Caco-2 (cell line): ENCODE measurements around the gene SCRN1. TPM values are rescaled to one million over a fixed set of nuclear protein-coding genes. Genes with fewer than 3 reads are reported as not detected.

Source experiments
- BruUV-seq: library from RNA; stranded (reverse); fragments of 400-500 nt; replicated peaks from 2 replicates; lab custom pipeline; 2021; lab: Mats Ljungman, UMichigan
- CTCF ChIA-PET: fragments of 300-600 bp; sonication (Branson Sonifier 250); formaldehyde crosslinking; loops from one replicate; lab custom pipeline; 2022; ENCODE audit warnings: antibody characterized with exemption; lab: Charles Lee
- POLR2A ChIA-PET: fragments of 300-600 bp; sonication (Branson Sonifier 250); formaldehyde crosslinking; loops from one replicate; lab custom pipeline; 2022; ENCODE audit warnings: antibody characterized with exemption; lab: Charles Lee
- DNase-seq, 2 experiments: peaks; one replicate each; pipeline versions ENCODE4 v3.0.0 to v3.0.0-alpha.2; 2020 to 2022
- H3K27me3 ChIP-seq: replicated peaks from 2 replicates; pipeline ENCODE4 v1.6.0; 2011; ENCODE audit warnings: low read length; ENCODE audit not compliant: control insufficient read depth, insufficient read depth
- H3K36me3 ChIP-seq: 2 replicates; pipeline ENCODE4 v1.5.1; 2011; ENCODE audit warnings: low read length; ENCODE audit not compliant: control insufficient read depth, insufficient read depth
- H3K4me1 ChIP-seq: fragments of 250-450 bp; sonication (Bioruptor Pico); 2 replicates; pipeline ENCODE4 v1.5.1; 2020; ENCODE audit warnings: mild to moderate bottlenecking
- H3K4me3 ChIP-seq: 2 replicates; pipeline ENCODE4 v1.5.1; 2011; ENCODE audit warnings: low read depth, mild to moderate bottlenecking, control low read depth, low read length
- H3K9me3 ChIP-seq: fragments of 250-450 bp; sonication (Bioruptor Pico); 2 replicates; pipeline ENCODE4 v1.5.1; 2020; ENCODE audit warnings: mild to moderate bottlenecking, moderate library complexity
- H3K27ac Mint-ChIP-seq: one replicate; pipeline ENCODE4 v1.8.0; 2022; ENCODE audit warnings: mixed read lengths; ENCODE audit not compliant: unreplicated experiment
- H3K27me3 Mint-ChIP-seq: one replicate; pipeline ENCODE4 v1.8.0; 2022; ENCODE audit warnings: mixed read lengths; ENCODE audit not compliant: insufficient read depth, unreplicated experiment
- H3K36me3 Mint-ChIP-seq: one replicate; pipeline ENCODE4 v1.8.0; 2022; ENCODE audit warnings: mild to moderate bottlenecking, mixed read lengths; ENCODE audit not compliant: insufficient read depth, unreplicated experiment
- H3K4me1 Mint-ChIP-seq: one replicate; pipeline ENCODE4 v1.8.0; 2022; ENCODE audit warnings: low read depth, mixed read lengths; ENCODE audit not compliant: unreplicated experiment
- H3K4me3 Mint-ChIP-seq: one replicate; pipeline ENCODE4 v1.8.0; 2022; ENCODE audit warnings: mild to moderate bottlenecking, moderate library complexity, mixed read lengths; ENCODE audit not compliant: unreplicated experiment
- H3K9me3 Mint-ChIP-seq: one replicate; pipeline ENCODE4 v1.8.0; 2022; ENCODE audit warnings: mixed read lengths; ENCODE audit not compliant: unreplicated experiment
- CTCF ChIP-seq, 2 experiments: fragments of 200-600 bp in 1 of 2; IDR thresholded peaks; 1 replicate in 1 of 2; 2 replicates in 1 of 2; pipeline versions ENCODE4 v1.5.1 to v1.8.0; 2011 to 2022; ENCODE audit warnings: antibody characterized with exemption in 1 of 2, control low read depth in 1 of 2, inconsistent platforms in 1 of 2, low read depth in 1 of 2, low read length in 1 of 2, mild to moderate bottlenecking in 1 of 2, moderate library complexity in 1 of 2; ENCODE audit not compliant: insufficient read depth in 1 of 2, severe bottlenecking in 1 of 2, unreplicated experiment in 1 of 2
- intact Hi-C: fragments of 100-400 bp; cut with micrococcal nuclease; formaldehyde crosslinking; loops from one replicate; pipeline ENCODE4 v1.10.0; 2022; ENCODE audit not compliant: unreplicated experiment
- total RNA-seq: library from RNA; stranded (reverse); gene quantifications from 2 replicates; pipeline ENCODE4 v1.2.3, GENCODE V29; 2022

SCRN1 gene
- total RNA-seq, 1 experiment from 2014 or later = 92.9 TPM

- H3K4me1 Mint-ChIP-seq = no peaks in the 10 kb centered on the region
- Histone ChIP-seq H3K4me3 (no peak overlapping the region), H3K9me3 (no peaks in the 10 kb centered on the region; the same call in 1 of the 2 replicates), H3K36me3 (peaks cover 5% of the 10 kb centered on the region), H3K4me1 (no peaks in the 10 kb centered on the region), H3K27me3 (no peaks in the 10 kb centered on the region)
- H3K27me3 Mint-ChIP-seq = no peaks in the 10 kb centered on the region
- CTCF ChIA-PET = no interaction called here
- no peak overlapping the region for H3K4me3 Mint-ChIP-seq
- intact Hi-C loops = no loop called here
- no peak for TF ChIP-seq CTCF (IDR thresholded peaks at IDR 0.05; ENCODE audit: insufficient read depth in 1 of 2, low read depth in 1 of 2, low read length in 1 of 2, severe bottlenecking in 1 of 2, unreplicated experiment in 1 of 2)
- no TSS peak for BruUV-seq
- no peak for DNase-seq
- POLR2A ChIA-PET = no interaction called here
- peaks cover 82% of the 10 kb centered on the region for H3K36me3 Mint-ChIP-seq
- H3K9me3 Mint-ChIP-seq = no peaks in the 10 kb centered on the region
- H3K27ac Mint-ChIP-seq = no peak overlapping the region
Observed at GRCh38 chr7:29955799-29956486, 33.7 kb downstream of the SCRN1 start.

- POLR2A ChIA-PET = no interaction called here
- Histone ChIP-seq H3K9me3 (no peaks in the 10 kb centered on the region; the same call in 1 of the 2 replicates), H3K4me1 (no peaks in the 10 kb centered on the region), H3K27me3 (no peaks in the 10 kb centered on the region), H3K4me3 (no peak overlapping the region), H3K36me3 (peaks cover 6% of the 10 kb centered on the region)
- Mint-ChIP-seq H3K4me1 (no peaks in the 10 kb centered on the region), H3K27me3 (no peaks in the 10 kb centered on the region), H3K36me3 (peaks cover 89% of the 10 kb centered on the region), H3K9me3 (no peaks in the 10 kb centered on the region), H3K4me3 (no peak overlapping the region), H3K27ac (no peak overlapping the region)
- DNase-seq = no peak
- no TSS peak for BruUV-seq
- no peak for TF ChIP-seq CTCF (IDR thresholded peaks at IDR 0.05; ENCODE audit: insufficient read depth in 1 of 2, low read depth in 1 of 2, low read length in 1 of 2, severe bottlenecking in 1 of 2, unreplicated experiment in 1 of 2)
- intact Hi-C loops = no loop called here
- CTCF ChIA-PET = no interaction called here
Observed at GRCh38 chr7:29955075-29955792, 34.4 kb downstream of the SCRN1 start.

GRCh38 chr7:29953726-29954347 is 35.8 kb downstream of the SCRN1 start:
- POLR2A ChIA-PET = no interaction called here
- no peaks in the 10 kb centered on the region for H3K27me3 ChIP-seq
- peaks cover 6% of the 10 kb centered on the region for H3K36me3 ChIP-seq
- CTCF ChIA-PET = no interaction called here
- Mint-ChIP-seq H3K36me3 (peaks cover 95% of the 10 kb centered on the region), H3K4me1 (no peaks in the 10 kb centered on the region), H3K9me3 (no peaks in the 10 kb centered on the region), H3K27me3 (no peaks in the 10 kb centered on the region), H3K27ac (no peak overlapping the region), H3K4me3 (no peak overlapping the region)
- TSS peak; percentile 7 for BruUV-seq
- no peak for DNase-seq
- H3K9me3 ChIP-seq = no peaks in the 10 kb centered on the region; the same call in 1 of the 2 replicates
- no peaks in the 10 kb centered on the region for H3K4me1 ChIP-seq
- intact Hi-C loops = no loop called here
- TF ChIP-seq CTCF (IDR thresholded peaks at IDR 0.05; ENCODE audit: insufficient read depth in 1 of 2, low read depth in 1 of 2, low read length in 1 of 2, severe bottlenecking in 1 of 2, unreplicated experiment in 1 of 2) = no peak
- no peak overlapping the region for H3K4me3 ChIP-seq
